Measurements from ENCODE around the gene UMODL1. TPM values are rescaled to one million over a fixed set of nuclear protein-coding genes. Genes with fewer than 3 reads are reported as not detected.

Gene UMODL1
- total RNA-seq, 6 donors from 2014 or later = 0.07 to 6.3 (median 0.59) TPM; not detected in 1

GRCh38 chr21:42172596-42173483 lies 101.7 kb downstream of the UMODL1 start:
- Histone ChIP-seq H3K27ac (no peak overlapping the region), H3K4me3 (no peak overlapping the region), H3K36me3 (no peaks in the 10 kb centered on the region), H3K9me3 (no peaks in the 10 kb centered on the region), H3K4me1 (peaks cover 0 to 6% (median 2%) of the 10 kb centered on the region in 4 donors), H3K27me3 (no peaks in the 10 kb centered on the region)
- TF ChIP-seq EP300 (IDR thresholded peaks at IDR 0.05) (no peak), POLR2AphosphoS5 (IDR thresholded peaks at IDR 0.05) (no peak), POLR2A (IDR thresholded peaks at IDR 0.05) (no peak), CTCF (IDR thresholded peaks at IDR 0.05) (no peak)
- 92 to 96% methylated on average over 23 to 40 of the region's 40 CpGs for WGBS, 2 donors
- DNase-seq = peak in 1 of 2 donors; percentile 57
- ATAC-seq (ENCODE audit: low FRiP score in 2 of 2) = no peak

- ATAC-seq (ENCODE audit: low FRiP score in 2 of 2) (no peak), DNase-seq (no peak)
- Histone ChIP-seq H3K36me3 (no peaks in the 10 kb centered on the region), H3K27ac (no peak overlapping the region), H3K4me3 (no peak overlapping the region), H3K9me3 (no peaks in the 10 kb centered on the region), H3K4me1 (peaks cover 0 to 6% (median 2%) of the 10 kb centered on the region in 4 donors), H3K27me3 (no peaks in the 10 kb centered on the region)
- TF ChIP-seq CTCF (IDR thresholded peaks at IDR 0.05) = no peak
- TF ChIP-seq POLR2A (IDR thresholded peaks at IDR 0.05) = no peak
- no peak for TF ChIP-seq POLR2AphosphoS5 (IDR thresholded peaks at IDR 0.05)
- TF ChIP-seq EP300 (IDR thresholded peaks at IDR 0.05) = no peak
- WGBS, 2 donors = 93 to 98% methylated on average over 3 to 4 of the region's 4 CpGs
Measured at GRCh38 chr21:42174173-42174572, 103.1 kb downstream of the UMODL1 start.

- no peak for DNase-seq
- no peak for ATAC-seq (ENCODE audit: low FRiP score in 2 of 2)
- 84 to 89% methylated on average over 6 of the region's 6 CpGs for WGBS, 2 donors
Measured at GRCh38 chr21:42175110-42175710, 104.1 kb downstream of the UMODL1 start.

GRCh38 chr21:42176859-42177258 lies 105.7 kb downstream of the UMODL1 start:
- DNase-seq (no peak), ATAC-seq (ENCODE audit: low FRiP score in 2 of 2) (no peak)
- H3K9me3 ChIP-seq = no peaks in the 10 kb centered on the region
- TF ChIP-seq POLR2AphosphoS5 (IDR thresholded peaks at IDR 0.05) (no peak), CTCF (IDR thresholded peaks at IDR 0.05) (no peak), EP300 (IDR thresholded peaks at IDR 0.05) (no peak), POLR2A (IDR thresholded peaks at IDR 0.05) (no peak)
- no peak overlapping the region for H3K4me3 ChIP-seq
- H3K27ac ChIP-seq = no peak overlapping the region
- H3K4me1 ChIP-seq = peaks cover 0 to 3% (median under 1%) of the 10 kb centered on the region in 4 donors
- WGBS, 2 donors = 44 to 56% methylated on average over 3 of the region's 3 CpGs
- H3K36me3 ChIP-seq = no peaks in the 10 kb centered on the region
- no peaks in the 10 kb centered on the region for H3K27me3 ChIP-seq

More at GRCh38 chr21:42175110-42175710, 104.1 kb downstream of the UMODL1 start:
- TF ChIP-seq POLR2AphosphoS5 (IDR thresholded peaks at IDR 0.05) (no peak), POLR2A (IDR thresholded peaks at IDR 0.05) (no peak), EP300 (IDR thresholded peaks at IDR 0.05) (no peak), CTCF (IDR thresholded peaks at IDR 0.05) (no peak)
- Histone ChIP-seq H3K27me3 (no peaks in the 10 kb centered on the region), H3K4me1 (peaks cover 0 to 6% (median 2%) of the 10 kb centered on the region in 4 donors), H3K4me3 (no peak overlapping the region), H3K36me3 (no peaks in the 10 kb centered on the region), H3K9me3 (no peaks in the 10 kb centered on the region), H3K27ac (no peak overlapping the region)
